ENCODE measurements around the gene PFKFB4. TPM values are rescaled to one million over a fixed set of nuclear protein-coding genes. Genes with fewer than 3 reads are reported as not detected.

Gene PFKFB4
- total and polyA plus RNA-seq, 2 of the 8 experiments (the other 6 are each of a cell fraction or from before 2014, with no cell fraction given), result 10.7 to 20.1 TPM

GRCh38 chr3:48567500-48567899 lies 10.9 kb upstream of the PFKFB4 start:
- POLR2A ChIA-PET (ENCODE audit: partially characterized antibody), result interaction anchor here (1.3 to 2.2 kb wide), 3 partner anchors 10 to 385 kb away, joined by 3 to 9 read pairs (median 8); partner anchors contain the start of genes CELSR3 and PFKFB4
- H3K9me3 ChIP-seq (ENCODE audit: insufficient read depth in 2 of 2, low read depth in 1 of 2, low read length in 1 of 2), result no peaks in the 10 kb centered on the region
- TF ChIP-seq GABPA (IDR thresholded peaks at IDR 0.05; ENCODE audit: borderline replicate concordance, insufficient read depth, low read length), result no peak
- TF ChIP-seq TEAD4 (IDR thresholded peaks at IDR 0.05; ENCODE audit: low read depth, low read length), result no peak
- TF ChIP-seq JUND (IDR thresholded peaks at IDR 0.05; ENCODE audit: low read length), result no peak
- TF ChIP-seq MAX (IDR thresholded peaks at IDR 0.05), result no peak
- no peak for TF ChIP-seq EZH2 (IDR thresholded peaks at IDR 0.05; ENCODE audit: low read depth, low read length, severe bottlenecking)
- TF ChIP-seq BRCA1 (IDR thresholded peaks at IDR 0.05; ENCODE audit: low read depth, low read length), result no peak
- TF ChIP-seq SAP30 (IDR thresholded peaks at IDR 0.05; ENCODE audit: insufficient read depth, insufficient replicate concordance, low read length), result no peak
- no peak for TF ChIP-seq CTBP2 (IDR thresholded peaks at IDR 0.05; ENCODE audit: borderline replicate concordance, insufficient read depth, insufficient read length, low read length)
- TF ChIP-seq FOSL1 (IDR thresholded peaks at IDR 0.05; ENCODE audit: insufficient read depth, low read depth, low read length), result no peak
- no peak for TF ChIP-seq BACH1 (IDR thresholded peaks at IDR 0.05; ENCODE audit: low read length)
- no peak for TF ChIP-seq SRF (IDR thresholded peaks at IDR 0.05; ENCODE audit: low read depth, low read length)
- no peak for TF ChIP-seq RAD21 (IDR thresholded peaks at IDR 0.05 in 1 of 2, conservative IDR thresholded peaks at IDR 0.05 in 1 of 2; ENCODE audit: low read depth in 2 of 2, low read length in 2 of 2)
- no peak for TF ChIP-seq SP1 (IDR thresholded peaks at IDR 0.05; ENCODE audit: low read depth, low read length)
- no peak for TF ChIP-seq GTF2F1 (IDR thresholded peaks at IDR 0.05; ENCODE audit: borderline replicate concordance, low read depth, low read length)

More at GRCh38 chr3:48567500-48567899, 10.9 kb upstream of the PFKFB4 start:
- DNase-seq (ENCODE audit: low read depth in 1 of 2, low spot score in 2 of 2) (no peak), FAIRE-seq (no peak)
- Histone ChIP-seq H2BK12ac (ENCODE audit: low read depth, low read length) (no peak overlapping the region), H3K27me3 (replicated peaks in 1 of 4; ENCODE audit: control insufficient read depth in 3 of 4, extremely low read depth in 1 of 4, insufficient read depth in 3 of 4, low read length in 3 of 4) (no peaks in the 10 kb centered on the region), H2BK20ac (ENCODE audit: low read length) (no peak overlapping the region), H3K23me2 (ENCODE audit: low read depth, low read length) (no peaks in the 10 kb centered on the region), H2AK5ac (ENCODE audit: low read depth, low read length) (no peak overlapping the region), H3K23ac (ENCODE audit: insufficient read length) (no peak overlapping the region), H2BK5ac (ENCODE audit: low read depth, low read length) (no peak overlapping the region), H3K9ac (replicated peaks in 1 of 4; ENCODE audit: extremely low read depth in 1 of 4, low read depth in 3 of 4, low read length in 3 of 4) (no peak overlapping the region), H3K36me3 (ENCODE audit: control insufficient read depth in 2 of 4, insufficient read depth in 4 of 4, low read length in 3 of 4) (no peaks in the 10 kb centered on the region), H4K5ac (ENCODE audit: insufficient read length, low read depth, low read length) (no peak overlapping the region), H2BK120ac (replicated peaks; ENCODE audit: low read depth, low read length) (no peak overlapping the region), H3K4me1 (replicated peaks in 1 of 4; ENCODE audit: control insufficient read depth in 3 of 4, insufficient read depth in 4 of 4, low read length in 3 of 4) (peaks cover 0 to 8% (median 3%) of the 10 kb centered on the region in 4 experiments; a peak in 5 of 7 replicates), H3K4me2 (ENCODE audit: insufficient read depth in 1 of 2, low read depth in 2 of 2, low read length in 2 of 2) (no peak overlapping the region), H4K20me1 (replicated peaks in 1 of 2; ENCODE audit: control insufficient read depth in 1 of 2, insufficient read depth in 2 of 2, low read length in 2 of 2) (no peaks in the 10 kb centered on the region), H3K79me1 (ENCODE audit: low read depth, low read length) (no peaks in the 10 kb centered on the region), H3K18ac (ENCODE audit: extremely low read depth, low read length) (no peak overlapping the region), H2AFZ (ENCODE audit: low read length) (no peak overlapping the region), H3K27ac (ENCODE audit: low read depth, low read length) (no peak overlapping the region), H3K56ac (replicated peaks; ENCODE audit: insufficient read length, low read depth, low read length) (no peak overlapping the region), H3K79me2 (ENCODE audit: control insufficient read depth in 1 of 2, insufficient read depth in 2 of 2, low read length in 2 of 2) (no peaks in the 10 kb centered on the region), H2BK15ac (ENCODE audit: low read length) (no peak overlapping the region), H3K4me3 (ENCODE audit: extremely low read depth in 1 of 4, insufficient read depth in 2 of 4, low read depth in 3 of 4, low read length in 4 of 4) (no peak overlapping the region), H3K4ac (replicated peaks; ENCODE audit: insufficient read length, low read depth, low read length) (no peak overlapping the region), H4K8ac (ENCODE audit: extremely low read depth, insufficient read depth, low read length) (no peak overlapping the region), H4K91ac (replicated peaks; ENCODE audit: insufficient read length, low read length) (no peak overlapping the region), H3K14ac (ENCODE audit: insufficient read length) (no peak overlapping the region)
- CTCF ChIA-PET (ENCODE audit: partially characterized antibody), result interaction anchor here (0.9 to 1.7 kb wide), 4 partner anchors 10 to 102 kb away, joined by 3 to 8 read pairs (median 4); partner anchors contain the start of gene PFKFB4
- WGBS, 2 experiments (ENCODE audit: extremely low coverage in 1 of 2, insufficient coverage in 1 of 2, insufficient read length in 1 of 2, insufficient replicate concordance in 2 of 2, low coverage in 1 of 2, low lambda C conversion rate in 2 of 2, missing lambda C conversion rate in 1 of 2), result 92% methylated on average over 10 of the region's 11 CpGs; no CpG with 5 or more reads in 1 of the 2 experiments

Measured in H1 (cell line).